H1 (cell line): ENCODE results near the gene ASS1. TPM values are rescaled to one million over a fixed set of nuclear protein-coding genes. Genes with fewer than 3 reads are reported as not detected.

Source experiments
- CTCF ChIA-PET: fragments of 300-600 bp; sonication (Branson Sonifier 250); formaldehyde crosslinking; loops from one replicate; lab custom pipeline; 2021; ENCODE audit not compliant: partially characterized antibody; lab: Charles Lee
- POLR2A ChIA-PET: fragments of 300-600 bp; sonication (Branson Sonifier 250); formaldehyde crosslinking; loops from one replicate; lab custom pipeline; 2021; ENCODE audit warnings: inconsistent platforms; ENCODE audit not compliant: partially characterized antibody; lab: Charles Lee
- DNase-seq, 2 experiments: peaks; one replicate each; pipeline versions ENCODE4 v3.0.0 to v3.0.0-alpha.2; 2010 to 2022; ENCODE audit warnings: low spot score in 2 of 2, low read depth in 1 of 2, mixed read lengths in 1 of 2
- FAIRE-seq: peaks from 2 replicates; lab custom pipeline; 2011; peaks lifted over from hg19 to GRCh38; lab: Jason Lieb, UNC
- H2AFZ ChIP-seq: 2 replicates; pipeline ENCODE4 v1.8.1; 2012; ENCODE audit warnings: low read length, inconsistent platforms
- H2AK5ac ChIP-seq: 2 replicates; pipeline ENCODE4 v1.6.1; 2013; ENCODE audit warnings: low read depth, low read length
- H2BK120ac ChIP-seq: replicated peaks from 2 replicates; pipeline ENCODE3; 2013; ENCODE audit warnings: low read depth, low read length, inconsistent platforms
- H2BK12ac ChIP-seq: 2 replicates; pipeline ENCODE4 v1.6.1; 2013; ENCODE audit warnings: low read depth, low read length
- H2BK15ac ChIP-seq: 2 replicates; pipeline ENCODE4 v1.6.1; 2013; ENCODE audit warnings: low read length
- H2BK20ac ChIP-seq: 2 replicates; pipeline ENCODE4 v1.6.1; 2013; ENCODE audit warnings: low read length
- H2BK5ac ChIP-seq: 2 replicates; pipeline ENCODE4 v1.6.1; 2013; ENCODE audit warnings: low read depth, low read length
- H3K14ac ChIP-seq: 2 replicates; pipeline ENCODE4 v1.6.1; 2013; ENCODE audit warnings: inconsistent platforms; ENCODE audit not compliant: insufficient read length
- H3K18ac ChIP-seq: 2 replicates; pipeline ENCODE4 v1.6.1; 2013; ENCODE audit warnings: low read length; ENCODE audit errors: extremely low read depth
- H3K23ac ChIP-seq: 2 replicates; pipeline ENCODE4 v1.6.1; 2013; ENCODE audit warnings: inconsistent platforms; ENCODE audit not compliant: insufficient read length
- H3K23me2 ChIP-seq: 2 replicates; pipeline ENCODE4 v1.6.1; 2013; ENCODE audit warnings: low read depth, low read length
- H3K27ac ChIP-seq: 2 replicates; pipeline ENCODE4 v1.6.1; 2011; ENCODE audit warnings: low read depth, low read length, inconsistent platforms
- H3K27me3 ChIP-seq, 4 experiments: replicated peaks in 1 of 4; 1 replicate in 1 of 4; 2 replicates in 3 of 4; pipeline versions ENCODE4 v1.6.1 to v1.8.1; 2011 to 2013; ENCODE audit warnings: low read length in 3 of 4, mild to moderate bottlenecking in 3 of 4, inconsistent platforms in 2 of 4, mixed read lengths in 2 of 4, moderate library complexity in 1 of 4; ENCODE audit not compliant: control insufficient read depth in 3 of 4, insufficient read depth in 3 of 4; ENCODE audit errors: extremely low read depth in 1 of 4
- H3K36me3 ChIP-seq, 4 experiments: 2 replicates each; pipeline versions ENCODE4 v1.6.1 to v1.8.1; 2011 to 2013; ENCODE audit warnings: mild to moderate bottlenecking in 4 of 4, low read length in 3 of 4, moderate library complexity in 2 of 4, control low read depth in 1 of 4, inconsistent platforms in 1 of 4; ENCODE audit not compliant: insufficient read depth in 4 of 4, control insufficient read depth in 2 of 4
- H3K4ac ChIP-seq: replicated peaks from 2 replicates; pipeline ENCODE3; 2013; ENCODE audit warnings: low read length, low read depth, mixed read lengths, inconsistent platforms; ENCODE audit not compliant: insufficient read length
- H3K4me1 ChIP-seq, 4 experiments: replicated peaks in 1 of 4; 1 replicate in 1 of 4; 2 replicates in 3 of 4; pipeline versions ENCODE4 v1.6.1 to v1.8.1; 2011 to 2013; ENCODE audit warnings: low read length in 3 of 4, inconsistent platforms in 2 of 4, mixed read lengths in 1 of 4; ENCODE audit not compliant: insufficient read depth in 4 of 4, control insufficient read depth in 3 of 4
- H3K4me2 ChIP-seq, 2 experiments: 2 replicates each; pipeline versions ENCODE4 v1.6.1 to v1.8.1; 2011 to 2013; ENCODE audit warnings: low read depth in 2 of 2, low read length in 2 of 2, control low read depth in 1 of 2, inconsistent platforms in 1 of 2, mild to moderate bottlenecking in 1 of 2; ENCODE audit not compliant: insufficient read depth in 1 of 2
- H3K4me3 ChIP-seq, 4 experiments: fragments of 200-600, 300-600 bp in 1 of 4; sonication (generic), shearing (Covaris generic), sonication (Bioruptor Twin) in 1 of 4; 2 replicates each; pipeline versions ENCODE4 v1.5.1 to v1.8.1; 2011 to 2016; ENCODE audit warnings: low read length in 4 of 4, low read depth in 3 of 4, control low read depth in 2 of 4, inconsistent platforms in 2 of 4, mild to moderate bottlenecking in 2 of 4, mixed read lengths in 1 of 4, moderate library complexity in 1 of 4; ENCODE audit not compliant: insufficient read depth in 2 of 4; ENCODE audit errors: extremely low read depth in 1 of 4
- H3K56ac ChIP-seq: replicated peaks from 2 replicates; pipeline ENCODE3; 2013; ENCODE audit warnings: low read depth, mild to moderate bottlenecking, mixed read lengths, low read length, inconsistent platforms; ENCODE audit not compliant: insufficient read length
- H3K79me1 ChIP-seq: 2 replicates; pipeline ENCODE4 v1.6.1; 2013; ENCODE audit warnings: low read depth, low read length, control low read depth
- H3K79me2 ChIP-seq, 2 experiments: 2 replicates each; pipeline versions ENCODE4 v1.6.1 to v1.8.1; 2012 to 2013; ENCODE audit warnings: low read length in 2 of 2, mild to moderate bottlenecking in 2 of 2, inconsistent platforms in 1 of 2; ENCODE audit not compliant: insufficient read depth in 2 of 2, control insufficient read depth in 1 of 2
- H3K9ac ChIP-seq, 4 experiments: replicated peaks in 1 of 4; 1 replicate in 1 of 4; 2 replicates in 3 of 4; pipeline versions ENCODE4 v1.6.1 to v1.8.1; 2011 to 2013; ENCODE audit warnings: low read depth in 3 of 4, low read length in 3 of 4, control low read depth in 2 of 4, mild to moderate bottlenecking in 2 of 4, moderate library complexity in 2 of 4, inconsistent platforms in 1 of 4; ENCODE audit errors: extremely low read depth in 1 of 4
- H3K9me3 ChIP-seq, 2 experiments: 2 replicates each; pipeline versions ENCODE4 v1.6.1 to v1.8.1; 2012 to 2013; ENCODE audit warnings: mild to moderate bottlenecking in 2 of 2, moderate library complexity in 2 of 2, control low read depth in 1 of 2, inconsistent platforms in 1 of 2, low read depth in 1 of 2, low read length in 1 of 2, mixed read lengths in 1 of 2; ENCODE audit not compliant: insufficient read depth in 2 of 2
- H4K20me1 ChIP-seq, 2 experiments: replicated peaks in 1 of 2; 2 replicates each; pipeline versions ENCODE3 to v1.8.1; 2011 to 2013; ENCODE audit warnings: inconsistent platforms in 2 of 2, low read length in 2 of 2, mild to moderate bottlenecking in 1 of 2; ENCODE audit not compliant: insufficient read depth in 2 of 2, control insufficient read depth in 1 of 2
- H4K5ac ChIP-seq: 2 replicates; pipeline ENCODE4 v1.6.1; 2013; ENCODE audit warnings: low read length, low read depth, mixed read lengths, inconsistent platforms; ENCODE audit not compliant: insufficient read length
- H4K8ac ChIP-seq: 2 replicates; pipeline ENCODE4 v1.8.0; 2013; ENCODE audit warnings: mild to moderate bottlenecking, moderate library complexity, low read length, inconsistent platforms; ENCODE audit not compliant: insufficient read depth; ENCODE audit errors: extremely low read depth
- H4K91ac ChIP-seq: replicated peaks from 2 replicates; pipeline ENCODE3; 2013; ENCODE audit warnings: low read length, mixed read lengths, inconsistent platforms; ENCODE audit not compliant: insufficient read length
- CTBP2 ChIP-seq: IDR thresholded peaks from 2 replicates; pipeline ENCODE4 v1.7.0; 2011; ENCODE audit warnings: borderline replicate concordance, mild to moderate bottlenecking, moderate library complexity, mixed read lengths, low read length; ENCODE audit not compliant: insufficient read depth, insufficient read length
- CTCF ChIP-seq, 3 experiments: IDR thresholded peaks; 1 replicate in 2 of 3; 2 replicates in 1 of 3; pipeline versions ENCODE4 v1.5.1 to v1.6.1; 2011; ENCODE audit warnings: low read length in 3 of 3, mild to moderate bottlenecking in 3 of 3, inconsistent platforms in 2 of 3, low read depth in 1 of 3, moderate library complexity in 1 of 3; ENCODE audit not compliant: insufficient read depth in 1 of 3; ENCODE audit errors: control extremely low read depth in 1 of 3
- FOSL1 ChIP-seq: IDR thresholded peaks from 2 replicates; pipeline ENCODE4 v1.6.1; 2011; ENCODE audit warnings: mild to moderate bottlenecking, low read depth, low read length, moderate library complexity; ENCODE audit not compliant: insufficient read depth
- HDAC2 ChIP-seq, 2 experiments: fragments of 300-600 bp in 1 of 2; sonication (generic) in 1 of 2; IDR thresholded peaks; 2 replicates each; pipeline ENCODE4 v1.6.1; 2011 to 2012; ENCODE audit warnings: low read depth in 2 of 2, low read length in 2 of 2, mild to moderate bottlenecking in 2 of 2, moderate library complexity in 2 of 2, borderline replicate concordance in 1 of 2, inconsistent platforms in 1 of 2
- JUND ChIP-seq: IDR thresholded peaks from 2 replicates; pipeline ENCODE4 v1.6.1; 2011; ENCODE audit warnings: mild to moderate bottlenecking, improper control_type of control experiment, low read length
- KDM1A ChIP-seq: fragments of 200-600, 300-600 bp; sonication (generic); IDR thresholded peaks from 2 replicates; pipeline ENCODE4 v1.7.1; 2016; ENCODE audit warnings: mild to moderate bottlenecking, low read length, borderline replicate concordance
- KDM5A ChIP-seq: fragments of 200-600 bp; IDR thresholded peaks from 2 replicates; pipeline ENCODE4 v1.7.1; 2012; ENCODE audit warnings: mild to moderate bottlenecking, low read length, inconsistent platforms, mixed read lengths
- RAD21 ChIP-seq, 2 experiments: IDR thresholded peaks in 1 of 2; conservative IDR thresholded peaks in 1 of 2; 2 replicates each; pipeline ENCODE4 v1.6.1; 2011; ENCODE audit warnings: low read depth in 2 of 2, low read length in 2 of 2, improper control_type of control experiment in 1 of 2, inconsistent platforms in 1 of 2, mild to moderate bottlenecking in 1 of 2, moderate library complexity in 1 of 2
- SP4 ChIP-seq: IDR thresholded peaks from 2 replicates; pipeline ENCODE4 v1.6.1; 2012; ENCODE audit warnings: low read length, inconsistent platforms
- TEAD4 ChIP-seq: IDR thresholded peaks from 2 replicates; pipeline ENCODE4 v1.6.1; 2012; ENCODE audit warnings: low read depth, low read length, inconsistent platforms, mixed read lengths
- WGBS, 2 experiments: shearing (Covaris generic) in 1 of 2; methylation state at CpG; one replicate each; pipeline versions ENCODE4 v1.1.6 to v1.1.7; 2013 to 2015; ENCODE audit warnings: low lambda C conversion rate in 2 of 2, mixed read lengths in 2 of 2, inconsistent platforms in 1 of 2, low coverage in 1 of 2, missing lambda C conversion rate in 1 of 2; ENCODE audit not compliant: insufficient replicate concordance in 2 of 2, insufficient coverage in 1 of 2, insufficient read length in 1 of 2; ENCODE audit errors: extremely low coverage in 1 of 2, missing lambda C conversion rate in 1 of 2; 5-methylcytosine and 5-hydroxymethylcytosine counted together
- polyA plus RNA-seq, 7 experiments: library from polyadenylated mRNA; depleted of rRNA in 3 of 7; stranded (reverse) in 5 of 7; unstranded in 2 of 7; fragments of >200 nt in 5 of 7; fragments of 200-250 nt in 2 of 7; gene quantifications; 1 replicate in 5 of 7; 2 replicates in 1 of 7; 4 replicates in 1 of 7; pipeline versions ENCODE4 v1.2.1 to v1.2.3, GENCODE V29; 2011 to 2013; ENCODE audit warnings: missing spikeins in 2 of 7, mixed read lengths in 2 of 7
- total RNA-seq: library from RNA; stranded (reverse); fragmentation: NEBNext Ultra II Directional; extraction: Animal tissue kit (Norgen Biotek cat#: 25700); gene quantifications from 2 replicates; pipeline ENCODE4 v1.2.1, GENCODE V29; 2021

The ASS1 gene
- total and polyA plus RNA-seq, 2 of the 8 experiments (the other 6 are each of a cell fraction or from before 2014, with no cell fraction given), result 108 to 296 TPM

DNA sequence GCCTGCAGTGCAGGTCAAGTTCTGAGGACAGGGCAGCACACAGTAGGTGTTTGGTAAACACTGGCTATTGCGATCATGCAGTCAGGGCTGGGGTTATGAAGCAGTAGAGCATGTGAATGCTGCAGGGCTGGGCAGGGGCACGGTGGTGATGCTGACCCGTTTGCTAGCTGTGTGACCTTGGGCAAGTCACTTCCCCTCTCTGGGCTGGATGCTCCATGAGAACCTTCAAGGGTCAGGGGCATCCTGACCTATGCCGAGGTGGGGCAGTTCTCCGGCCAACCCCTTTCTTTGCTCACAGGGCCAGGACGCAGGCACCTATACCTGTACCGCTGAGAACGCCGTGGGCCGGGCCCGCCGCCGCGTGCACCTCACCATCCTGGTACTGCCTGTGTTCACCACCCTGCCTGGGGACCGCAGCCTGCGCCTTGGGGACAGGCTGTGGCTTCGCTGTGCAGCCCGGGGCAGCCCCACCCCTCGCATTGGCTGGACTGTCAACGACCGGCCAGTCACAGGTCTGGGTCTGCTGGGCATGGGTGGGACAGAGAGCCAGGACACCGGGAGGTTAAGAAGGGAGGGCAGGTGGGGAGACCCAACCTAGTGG is 39.0 kb upstream of the ASS1 start:
- Histone ChIP-seq H3K4me3 (no peak overlapping the region), H2BK5ac (no peak overlapping the region), H3K14ac (no peak overlapping the region), H3K27ac (no peak overlapping the region), H3K4me1 (no peaks in the 10 kb centered on the region), H2AK5ac (no peak overlapping the region), H4K91ac (no peak overlapping the region), H4K5ac (no peak overlapping the region), H4K20me1 (no peaks in the 10 kb centered on the region), H2BK20ac (no peak overlapping the region), H3K36me3 (no peaks in the 10 kb centered on the region; a peak in 1 of 8 replicates), H3K56ac (no peak overlapping the region), H4K8ac (no peak overlapping the region), H3K4ac (no peak overlapping the region), H3K9me3 (no peaks in the 10 kb centered on the region), H3K23me2 (no peaks in the 10 kb centered on the region), H2BK120ac (no peak overlapping the region), H3K9ac (no peak overlapping the region), H2BK15ac (no peak overlapping the region), H3K23ac (no peak overlapping the region), H3K27me3 (no peaks in the 10 kb centered on the region), H3K18ac (no peak overlapping the region; the same call in 1 of the 2 replicates), H3K79me1 (no peaks in the 10 kb centered on the region), H2AFZ (no peak overlapping the region), H3K4me2 (no peak overlapping the region), H2BK12ac (no peak overlapping the region), H3K79me2 (no peaks in the 10 kb centered on the region)
- DNase-seq (no peak), FAIRE-seq (no peak)
- WGBS, 2 experiments, result 86% methylated on average over 20 of the region's 22 CpGs; no CpG with 5 or more reads in 1 of the 2 experiments
- ChIA-PET POLR2A (no interaction called here), CTCF (interaction anchor here (0.6 kb wide), 1 partner anchor 88 kb away, joined by 3 read pairs; no protein-coding TSS in a partner anchor)
- TF ChIP-seq CTBP2 (no peak), FOSL1 (no peak), KDM5A (no peak), HDAC2 (IDR thresholded peaks at IDR 0.05; ENCODE audit: borderline replicate concordance in 1 of 2, low read depth in 2 of 2, low read length in 2 of 2) (no peak), KDM1A (no peak), RAD21 (IDR thresholded peaks at IDR 0.05 in 1 of 2, conservative IDR thresholded peaks at IDR 0.05 in 1 of 2; ENCODE audit: low read depth in 2 of 2, low read length in 2 of 2) (no peak), CTCF (IDR thresholded peaks at IDR 0.05; ENCODE audit: control extremely low read depth in 1 of 3, insufficient read depth in 1 of 3, low read depth in 1 of 3, low read length in 3 of 3) (no peak), SP4 (no peak), JUND (no peak), TEAD4 (no peak)
